Testis (tissue), 3 donors: ENCODE measurements around the gene HOXD12. TPM values are rescaled to one million over a fixed set of nuclear protein-coding genes. Genes with fewer than 3 reads are reported as not detected.

Experiments used
- DNase-seq: peaks from one replicate; pipeline ENCODE4 v3.0.0-alpha.2; 2019
- H3K27ac ChIP-seq, 2 donors: fragments of 200-600 bp; sonication (generic); one replicate each; pipeline ENCODE4 v1.5.1; 2019
- H3K27me3 ChIP-seq: fragments of 200-600 bp; sonication (generic); one replicate; pipeline ENCODE4 v1.5.1; 2019
- H3K36me3 ChIP-seq: fragments of 200-600 bp; sonication (generic); one replicate; pipeline ENCODE4 v1.5.1; 2017; ENCODE audit warnings: low read depth; ENCODE audit errors: missing control alignments
- H3K4me1 ChIP-seq: fragments of 200-600 bp; sonication (generic); one replicate; pipeline ENCODE4 v1.5.1; 2019
- H3K4me3 ChIP-seq, 2 donors: fragments of 200-600 bp; sonication (generic); one replicate each; pipeline ENCODE4 v1.5.1; 2017 to 2019
- H3K9me3 ChIP-seq: fragments of 200-600 bp; sonication (generic); one replicate; pipeline ENCODE4 v1.5.1; 2017
- CTCF ChIP-seq, 3 experiments: fragments of 450-650 bp in 2 of 3; fragments of 200-600 bp in 1 of 3; sonication (generic) in 1 of 3; IDR thresholded peaks; one replicate each; pipeline ENCODE4 v1.5.1; 2016 to 2019; ENCODE audit warnings: antibody characterized with exemption in 3 of 3, mild to moderate bottlenecking in 2 of 3, moderate library complexity in 1 of 3
- POLR2A ChIP-seq: fragments of 450-650 bp; IDR thresholded peaks from one replicate; pipeline ENCODE4 v1.6.1; 2017; ENCODE audit warnings: antibody characterized with exemption, mild to moderate bottlenecking, moderate library complexity
- WGBS, 2 donors: methylation state at CpG; one replicate each; pipeline ENCODE4 v1.1.5; 2018; 5-methylcytosine and 5-hydroxymethylcytosine counted together
- intact Hi-C: fragments of 100-400 bp; cut with DNase I; formaldehyde crosslinking; loops from one replicate; pipeline ENCODE4 v1.15.1; 2023; ENCODE audit warnings: low total_unique reads
- polyA plus RNA-seq: library from polyadenylated mRNA; stranded (reverse); fragments of 350-450 nt; fragmentation: Illumina TruSeq; extraction: RNeasy Lipid Tissue Mini Kit (QIAGEN cat#74804); gene quantifications from one replicate; pipeline ENCODE4 v1.2.3, GENCODE V29; 2014; ENCODE audit warnings: low read depth, low replicate concordance; ENCODE audit not compliant: insufficient read depth
- total RNA-seq, 2 donors: library from RNA; depleted of rRNA; stranded (reverse); fragments of >200 nt; gene quantifications; one replicate each; pipeline ENCODE4 v1.2.3, GENCODE V29; 2016

The HOXD12 gene
- total and polyA plus RNA-seq, 3 donors from 2014 or later, result not detected

GRCh38 chr2:176099159-176099727, 352 bp upstream of the HOXD12 start:
- TF ChIP-seq CTCF (IDR thresholded peaks at IDR 0.05) (no peak), POLR2A (no peak)
- peaks cover 11% of the 10 kb centered on the region for H3K27me3 ChIP-seq
- no peak overlapping the region for H3K4me3 ChIP-seq
- H3K36me3 ChIP-seq, result no peaks in the 10 kb centered on the region
- no peaks in the 10 kb centered on the region for H3K9me3 ChIP-seq
- DNase-seq, result no peak
- intact Hi-C loops, result no loop called here
- 7 to 11% methylated on average over 28 to 30 of the region's 30 CpGs for WGBS, 2 donors
- H3K4me1 ChIP-seq, result peaks cover 11% of the 10 kb centered on the region
- H3K27ac ChIP-seq, result no peak overlapping the region

- DNase-seq, result no peak
- Histone ChIP-seq H3K9me3 (no peaks in the 10 kb centered on the region), H3K27ac (no peak overlapping the region), H3K4me1 (peaks cover 13% of the 10 kb centered on the region), H3K27me3 (peaks cover 11% of the 10 kb centered on the region), H3K4me3 (no peak overlapping the region), H3K36me3 (no peaks in the 10 kb centered on the region)
- intact Hi-C loops, result no loop called here
- 14 to 28% methylated on average over 22 to 28 of the region's 28 CpGs for whole genome bisulfite sequencing, 2 donors
- TF ChIP-seq CTCF (IDR thresholded peaks at IDR 0.05), result no peak
- no peak for TF ChIP-seq POLR2A
These were observed 1.0 kb downstream of the HOXD12 start for GRCh38 chr2:176100547-176101140.

- DNase-seq, result no peak
- TF ChIP-seq POLR2A, result no peak
- TF ChIP-seq CTCF (IDR thresholded peaks at IDR 0.05), result no peak
- Histone ChIP-seq H3K36me3 (no peaks in the 10 kb centered on the region), H3K27me3 (peaks cover 11% of the 10 kb centered on the region), H3K9me3 (no peaks in the 10 kb centered on the region), H3K27ac (no peak overlapping the region), H3K4me3 (no peak overlapping the region), H3K4me1 (peaks cover 13% of the 10 kb centered on the region)
- 31 to 61% methylated on average over 2 of the region's 2 CpGs for WGBS, 2 donors
- intact Hi-C loops, result no loop called here
These were observed 1.7 kb downstream of the HOXD12 start for GRCh38 chr2:176101216-176101830.

- no peak for DNase-seq
- intact Hi-C loops, result no loop called here
- WGBS, 2 donors, result 64 to 71% methylated on average over 5 of the region's 5 CpGs
- H3K36me3 ChIP-seq, result no peaks in the 10 kb centered on the region
- no peaks in the 10 kb centered on the region for H3K9me3 ChIP-seq
- H3K27me3 ChIP-seq, result peaks cover 11% of the 10 kb centered on the region
- TF ChIP-seq POLR2A, result no peak
- no peak for TF ChIP-seq CTCF (IDR thresholded peaks at IDR 0.05)
- H3K27ac ChIP-seq, result no peak overlapping the region
- H3K4me3 ChIP-seq, result no peak overlapping the region
- H3K4me1 ChIP-seq, result peaks cover 11% of the 10 kb centered on the region
These were observed 2.2 kb downstream of the HOXD12 start for GRCh38 chr2:176101842-176102241.
